ENCODE results near the gene CYP4B1.
"Not testable (repeated sequence)": the region's sequence is repeated elsewhere in the genome, so short reads cannot be mapped to it uniquely, and the experiment has no call there.

Gene CYP4B1

DNA sequence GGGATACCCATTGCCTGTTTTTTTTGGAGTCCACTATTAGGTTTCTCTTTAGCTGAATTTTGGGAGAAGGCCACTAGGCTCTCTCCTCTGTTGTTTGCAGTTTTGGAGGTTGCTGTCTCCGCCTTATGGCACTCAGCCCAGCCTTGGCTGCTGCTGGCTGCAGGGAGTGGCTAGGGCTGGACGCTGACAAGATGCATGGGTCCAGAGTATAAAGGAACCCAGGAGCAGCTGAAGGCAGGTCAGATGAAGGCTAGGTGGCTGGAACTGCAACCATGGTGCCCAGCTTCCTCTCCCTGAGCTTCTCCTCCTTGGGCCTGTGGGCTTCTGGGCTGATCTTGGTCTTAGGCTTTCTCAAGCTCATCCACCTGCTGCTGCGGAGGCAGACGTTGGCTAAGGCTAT is at the start of gene CYP4B1:
Gene CYP4B1 (plus strand): TSS at position 237 of the 400 bp plus-strand sequence. CDS start 36 bp downstream, at position 273.
- no peak for DNase-seq

DNA sequence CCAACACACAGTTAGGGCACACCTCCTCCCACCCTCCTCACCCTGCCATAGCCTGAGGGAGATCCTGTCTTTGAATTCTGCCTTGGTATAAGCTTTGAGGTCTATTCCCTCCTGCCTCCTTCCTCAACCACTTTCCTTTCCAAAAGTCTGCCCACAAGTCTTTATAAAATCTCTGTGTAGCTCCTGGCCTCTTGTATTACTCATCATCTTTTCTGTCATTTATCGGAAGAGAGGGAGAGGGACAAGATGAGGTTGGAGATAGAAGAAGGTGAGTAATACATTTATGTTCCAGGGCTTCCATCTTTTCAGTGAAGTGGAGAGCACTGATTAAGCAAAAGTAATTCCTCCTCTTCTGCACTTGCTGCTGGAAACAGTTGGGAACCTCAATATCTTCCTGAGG is 49.4 kb upstream of the CYP4B1 start:
- DNase-seq, result no peak

DNA sequence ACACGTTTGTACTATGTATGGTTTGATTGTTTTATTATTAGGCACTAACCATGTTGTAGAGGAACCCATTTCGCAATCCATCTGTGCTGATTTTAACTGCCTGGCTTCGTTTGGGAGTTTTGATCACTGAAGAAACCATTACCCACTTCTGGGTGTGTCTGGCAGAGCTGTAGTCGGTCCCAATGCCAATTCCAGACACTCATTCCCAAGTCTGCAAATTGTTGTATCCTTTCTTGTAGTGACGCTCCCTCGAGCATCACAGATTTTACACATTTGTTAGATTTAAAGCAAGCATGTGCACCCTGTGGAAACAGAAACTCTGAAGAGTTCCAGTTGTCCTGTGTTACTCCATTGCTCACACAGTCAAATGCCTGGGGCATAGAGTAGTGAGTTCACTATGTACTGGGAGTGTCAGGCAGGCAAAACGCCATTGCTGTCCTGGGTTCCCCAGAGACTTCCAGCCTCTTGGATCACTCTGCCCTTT is 48.9 kb upstream of the CYP4B1 start:
- no peak for DNase-seq

DNA sequence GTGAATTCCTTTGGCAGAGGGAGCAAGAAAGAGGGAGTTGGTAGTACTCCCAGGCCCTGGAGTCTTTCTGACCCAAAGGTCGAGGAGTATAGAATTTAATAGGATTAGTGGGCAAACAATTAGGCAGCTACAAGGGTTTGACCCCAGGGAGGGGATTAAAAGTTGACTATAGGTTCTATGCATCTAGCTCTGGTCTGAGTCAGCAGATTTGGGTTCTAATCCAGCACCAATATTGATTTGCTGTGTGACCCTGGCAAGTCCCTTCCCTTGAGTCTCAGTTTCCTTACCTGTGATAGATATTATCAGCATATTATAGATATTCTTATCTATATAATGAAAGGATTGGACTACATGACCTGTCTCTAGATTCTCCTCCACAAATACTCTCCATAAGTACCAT is 44.9 kb upstream of the CYP4B1 start:
- no peak for DNase-seq

DNA sequence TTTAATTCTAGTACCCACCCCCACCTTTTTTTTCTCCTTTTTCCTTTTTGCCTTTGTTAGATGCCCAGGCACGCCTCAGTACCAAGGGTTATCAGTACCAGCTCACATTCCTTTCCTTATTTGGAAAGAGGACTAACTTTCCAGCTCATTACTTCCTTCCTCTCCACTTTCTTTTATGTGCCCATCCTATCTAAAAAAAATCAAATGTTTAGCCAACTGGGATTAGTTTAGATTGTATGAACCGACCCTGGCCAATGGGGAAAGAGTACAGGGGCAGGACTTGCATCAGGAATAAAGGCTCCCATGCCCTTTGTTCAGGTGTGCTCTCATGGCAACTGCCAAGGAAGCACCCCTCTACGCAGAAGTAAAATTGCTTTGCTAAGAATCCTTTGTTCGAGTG is 44.1 kb upstream of the CYP4B1 start:
- not testable (repeated sequence) for DNase-seq

DNA sequence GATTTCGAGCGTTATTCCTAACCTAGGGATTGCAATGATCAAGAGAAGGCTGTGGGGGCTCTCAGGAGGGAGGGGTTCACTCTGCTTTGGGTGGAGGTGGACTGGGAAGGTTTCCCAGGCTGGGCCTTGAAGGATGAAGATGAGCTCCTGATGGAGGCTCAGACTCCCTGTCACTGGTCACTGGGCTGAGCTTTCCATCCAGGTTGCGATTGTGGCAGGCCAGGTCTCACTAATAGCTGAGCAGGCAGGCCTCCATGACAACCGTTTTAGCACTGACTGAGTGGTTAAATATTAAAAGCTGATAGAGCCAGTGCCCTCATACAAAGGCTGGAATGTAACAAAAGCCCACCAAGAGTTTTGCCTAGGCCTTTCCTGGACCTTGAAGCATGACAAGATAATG is 43.7 kb upstream of the CYP4B1 start:
- no peak for DNase-seq

DNA sequence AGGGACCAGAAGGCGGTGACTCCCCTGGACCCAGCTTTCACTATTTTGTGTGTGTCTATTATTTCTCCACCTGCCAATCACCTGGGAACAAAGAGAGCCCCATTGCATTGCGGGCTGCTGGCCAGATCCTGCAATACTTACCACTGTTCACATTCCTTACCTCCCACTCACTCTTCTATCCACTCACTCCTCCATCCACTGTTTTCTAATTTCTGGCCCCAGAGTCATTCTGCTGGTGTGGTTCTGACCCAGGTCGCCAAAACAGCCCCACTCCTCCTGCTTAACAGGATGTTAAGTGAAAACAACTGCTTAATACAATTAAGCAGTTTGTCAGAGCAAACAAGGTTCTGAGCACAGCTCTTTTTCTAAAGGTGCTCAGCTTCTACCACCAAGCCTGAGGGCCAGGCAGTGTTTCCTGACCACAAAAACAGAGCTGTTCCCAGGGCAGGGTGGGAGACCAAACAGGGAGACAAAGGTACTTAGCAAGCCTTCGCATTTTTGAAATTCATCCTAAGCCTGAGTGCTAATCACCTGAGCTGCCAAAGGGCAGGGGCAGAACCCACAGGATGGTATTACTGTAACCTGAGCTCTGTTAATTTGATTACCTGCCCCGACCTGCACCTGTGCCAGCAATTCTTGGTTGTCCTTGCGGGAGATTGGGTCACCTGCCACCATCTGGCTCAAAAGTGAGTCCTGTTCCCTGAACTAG is 41.4 kb upstream of the CYP4B1 start:
- no peak for DNase-seq

DNA sequence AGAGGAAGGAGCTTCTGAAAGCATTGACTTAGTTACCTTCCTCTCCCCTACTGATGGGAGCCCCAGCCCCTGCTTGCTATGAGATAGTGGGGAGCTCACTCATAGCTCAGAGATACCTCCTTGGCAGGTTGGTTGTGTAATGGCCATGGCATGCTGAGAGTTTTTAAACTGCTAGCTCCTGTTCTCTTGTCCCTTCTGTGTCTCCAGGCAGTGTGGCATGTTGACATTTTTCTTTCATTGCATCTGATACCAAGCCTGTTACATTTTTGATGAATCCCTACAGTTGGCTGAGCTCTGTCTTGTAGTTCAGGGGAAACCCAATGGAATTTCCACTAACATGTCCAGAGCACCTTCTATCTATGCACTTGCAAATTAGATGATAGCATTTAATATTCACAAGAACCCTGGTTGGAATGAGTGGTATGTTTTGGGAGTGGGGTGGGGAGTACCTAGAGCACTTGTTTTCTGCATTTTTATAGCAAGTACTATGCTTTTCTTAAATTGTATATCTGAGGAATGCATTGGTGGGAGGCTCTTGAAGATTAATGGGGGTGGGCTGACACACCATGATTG is 40.8 kb upstream of the CYP4B1 start:
- DNase-seq, result no peak

DNA sequence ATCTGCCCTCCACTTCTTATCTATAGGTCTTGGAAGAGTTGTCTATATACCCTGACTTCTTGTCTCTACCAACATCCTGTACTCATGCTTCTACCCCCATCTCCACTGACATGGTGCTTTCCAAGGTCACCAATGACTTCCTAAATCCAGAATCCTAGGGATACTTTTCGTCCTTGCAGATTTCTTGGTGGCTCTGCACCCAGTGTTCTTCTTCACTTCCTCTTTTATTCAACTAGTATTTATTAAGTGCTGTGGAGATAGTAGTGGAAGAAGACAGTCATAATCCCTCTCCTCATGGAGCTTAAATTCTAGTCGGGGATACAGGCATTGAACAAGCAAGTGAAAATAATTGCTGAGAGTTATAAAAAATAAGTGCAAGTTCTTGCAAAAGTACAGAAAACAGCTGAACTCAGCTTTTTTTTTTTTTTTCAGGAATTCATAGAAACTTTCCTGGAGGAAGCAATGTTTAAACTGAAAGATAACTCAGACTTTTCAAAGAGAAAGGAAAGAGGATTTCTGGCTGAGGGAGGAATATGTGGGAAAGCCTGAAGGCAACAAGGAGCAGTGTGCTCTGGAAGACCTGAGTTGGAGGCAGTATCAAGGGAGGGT is 38.2 kb upstream of the CYP4B1 start:
- DNase-seq, result no peak

DNA sequence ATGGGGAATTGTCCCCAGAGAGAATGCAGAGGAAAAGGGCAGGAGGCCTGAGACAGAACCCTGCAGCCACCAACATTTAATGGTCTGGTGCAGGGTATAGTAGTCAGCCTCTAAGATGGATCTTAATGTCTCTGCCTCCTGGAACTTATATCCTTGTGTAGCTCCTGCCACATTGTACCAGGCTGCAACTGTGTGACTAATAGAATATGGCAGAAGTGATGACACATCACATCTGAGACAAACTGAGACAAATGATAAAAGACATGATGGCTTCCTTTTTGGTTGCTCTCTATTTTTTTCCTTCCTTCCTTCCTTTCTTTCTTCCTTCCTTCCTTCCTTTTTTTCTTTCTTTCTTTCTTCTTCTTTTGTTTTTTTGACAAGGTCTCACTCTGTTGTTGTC is 37.1 kb upstream of the CYP4B1 start:
- DNase-seq, result no peak

DNA sequence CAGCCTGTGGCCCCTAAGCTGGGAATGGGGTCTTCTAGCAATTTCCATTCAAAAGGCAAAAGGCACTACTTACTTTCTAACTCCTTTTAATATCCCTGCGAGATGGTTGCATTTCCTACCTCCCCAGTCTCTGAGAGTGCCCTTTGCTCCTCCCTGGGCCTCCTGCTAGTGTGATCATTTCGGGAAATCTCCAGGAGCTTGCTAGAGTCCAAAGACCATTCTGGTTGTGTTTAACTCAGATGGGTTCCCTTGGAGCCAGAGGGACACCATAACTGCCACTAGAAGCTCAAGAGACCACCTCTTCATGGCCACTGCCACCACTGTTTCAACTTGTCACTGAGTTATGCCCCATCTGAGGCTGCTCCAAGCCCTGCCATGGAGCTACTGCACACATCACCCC is 34.4 kb upstream of the CYP4B1 start:
- no peak for DNase-seq

DNA sequence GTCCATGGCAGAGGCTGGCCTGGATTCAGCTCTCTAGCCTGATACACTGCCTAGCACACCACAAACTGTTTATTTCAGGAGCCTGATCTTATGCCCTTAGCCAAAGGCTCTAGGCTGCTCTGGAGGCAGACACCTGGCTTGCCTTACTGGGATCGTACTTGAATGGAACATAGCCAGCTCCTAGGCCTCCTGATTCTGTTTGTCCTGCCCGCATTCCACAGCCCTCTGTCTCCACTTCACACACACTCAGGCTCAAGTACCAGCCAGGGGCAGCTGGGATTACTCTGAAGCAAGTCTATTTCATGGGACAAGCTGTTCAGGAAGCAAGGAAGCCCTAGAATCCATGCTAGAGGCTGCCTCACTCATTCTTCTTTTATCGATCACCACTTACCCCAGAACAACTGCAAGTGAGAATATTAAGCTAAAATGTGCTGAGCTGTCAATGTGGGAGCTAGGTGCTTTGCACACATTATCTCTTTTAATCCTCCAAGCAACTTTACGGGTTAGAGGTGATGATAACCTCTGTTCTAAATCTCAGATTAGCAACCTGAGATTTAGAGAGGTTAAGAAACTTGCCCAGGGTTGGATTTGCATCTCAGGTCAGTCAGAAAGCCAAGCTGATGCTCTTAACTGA is 31.1 kb upstream of the CYP4B1 start:
- DNase-seq, result no peak

DNA sequence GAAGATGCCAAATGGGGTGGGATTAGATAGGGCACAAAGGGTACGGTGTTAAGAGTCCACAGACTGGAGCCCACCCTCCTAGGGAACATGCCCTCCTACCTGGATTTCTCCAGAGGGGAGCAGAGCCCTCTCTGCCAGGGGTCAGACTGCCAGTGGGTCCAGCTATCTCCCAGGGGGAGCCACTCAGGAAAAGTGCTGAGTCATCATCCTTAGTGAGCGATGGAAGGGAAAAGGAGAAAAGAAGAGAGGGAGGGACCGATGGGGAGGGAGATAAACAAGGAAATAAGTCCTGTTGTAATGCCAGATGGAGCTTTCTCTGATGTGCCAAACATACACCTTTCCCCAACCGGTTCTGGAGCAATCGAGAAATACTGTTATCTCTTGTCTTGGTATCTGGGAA is 30.4 kb upstream of the CYP4B1 start:
- no peak for DNase-seq

DNA sequence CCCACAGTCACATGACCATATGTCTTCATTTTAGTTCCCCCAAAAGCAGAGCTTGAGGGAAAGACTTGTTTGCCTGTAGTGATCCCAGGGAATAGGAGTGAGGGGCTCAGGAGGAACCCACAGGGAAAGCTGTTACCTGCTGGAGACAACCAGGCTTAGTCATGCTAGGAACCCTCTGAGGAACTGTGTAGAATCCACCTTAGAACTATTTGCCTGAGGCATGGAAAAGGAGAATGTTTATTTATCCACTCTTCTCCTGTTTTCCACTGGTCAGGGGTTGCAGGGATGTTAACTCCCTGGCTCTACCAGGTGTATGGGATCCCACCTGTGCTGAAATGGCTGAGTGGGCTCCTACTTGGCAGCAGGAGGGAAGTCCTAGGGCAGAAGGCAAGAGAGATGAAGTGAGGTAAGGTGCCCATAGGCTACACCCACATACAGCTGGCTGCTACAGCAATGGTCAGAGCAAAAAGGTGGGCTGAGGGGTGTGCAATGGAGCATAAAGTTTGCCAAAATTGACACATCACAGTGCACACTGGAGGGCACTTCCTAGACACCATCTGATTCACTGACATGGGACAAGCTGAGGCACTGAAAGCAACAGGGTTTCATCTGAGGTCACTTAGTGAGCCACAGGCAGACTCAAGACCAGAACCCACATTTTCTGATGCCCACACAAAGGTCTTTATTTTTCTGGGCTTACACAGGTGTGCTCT is 29.7 kb upstream of the CYP4B1 start:
- no peak for DNase-seq

DNA sequence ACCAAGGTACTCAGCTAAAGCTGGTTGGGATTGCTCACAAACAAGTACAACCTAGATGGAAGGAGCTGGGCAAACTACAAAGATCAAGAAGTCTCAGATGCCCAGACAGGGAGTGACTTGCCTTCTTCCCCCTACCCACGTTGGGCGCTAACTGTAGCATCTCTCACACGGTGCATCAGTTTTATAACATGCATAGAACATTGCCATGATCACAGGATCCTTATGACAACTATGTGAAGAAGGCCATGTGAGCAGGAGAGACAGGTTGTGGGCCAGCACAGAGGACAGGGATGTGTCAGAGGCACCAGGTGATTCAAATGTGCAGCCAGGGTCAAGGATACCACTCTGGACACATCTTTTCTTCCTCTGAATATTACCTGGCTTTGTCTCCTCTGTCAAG is 28.3 kb upstream of the CYP4B1 start:
- DNase-seq, result no peak

DNA sequence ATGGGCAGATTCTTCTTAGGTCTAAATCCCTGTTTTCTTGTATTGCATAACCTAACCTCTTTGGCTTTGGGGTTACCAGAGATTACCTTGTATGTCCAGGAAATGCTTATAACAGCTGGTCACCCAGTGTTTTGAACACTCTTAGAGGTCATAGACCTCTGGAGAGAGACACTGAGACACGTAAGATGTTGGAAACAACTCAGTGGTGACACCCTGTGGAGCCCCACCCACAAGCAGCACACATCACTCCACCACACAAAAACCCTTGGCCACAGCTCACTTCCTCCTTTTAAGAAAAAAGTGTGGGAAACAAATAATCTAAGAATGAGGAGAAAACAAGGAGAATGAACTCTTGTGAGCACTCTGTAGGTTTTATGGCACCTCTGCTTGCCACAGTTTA is 26.3 kb upstream of the CYP4B1 start:
- no peak for DNase-seq

DNA sequence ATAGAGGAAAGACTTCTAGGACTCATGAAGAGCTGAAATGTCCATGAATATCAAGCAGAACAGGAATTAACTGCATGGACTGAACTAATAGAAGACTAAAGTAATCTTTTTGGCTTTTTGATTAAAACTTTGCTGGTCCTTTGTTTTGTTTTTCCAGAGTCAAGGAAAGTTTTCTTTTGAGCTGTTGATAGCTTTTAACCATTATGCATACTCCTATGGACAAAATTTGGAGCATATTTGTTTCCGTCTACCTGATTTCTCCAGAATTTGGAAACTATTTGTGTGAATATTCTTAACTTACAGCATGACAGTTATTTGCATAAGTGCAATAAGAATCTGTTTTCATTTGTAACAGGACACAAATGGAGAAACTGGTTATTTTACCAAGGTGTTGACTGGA is 24.5 kb upstream of the CYP4B1 start:
- DNase-seq, result no peak

DNA sequence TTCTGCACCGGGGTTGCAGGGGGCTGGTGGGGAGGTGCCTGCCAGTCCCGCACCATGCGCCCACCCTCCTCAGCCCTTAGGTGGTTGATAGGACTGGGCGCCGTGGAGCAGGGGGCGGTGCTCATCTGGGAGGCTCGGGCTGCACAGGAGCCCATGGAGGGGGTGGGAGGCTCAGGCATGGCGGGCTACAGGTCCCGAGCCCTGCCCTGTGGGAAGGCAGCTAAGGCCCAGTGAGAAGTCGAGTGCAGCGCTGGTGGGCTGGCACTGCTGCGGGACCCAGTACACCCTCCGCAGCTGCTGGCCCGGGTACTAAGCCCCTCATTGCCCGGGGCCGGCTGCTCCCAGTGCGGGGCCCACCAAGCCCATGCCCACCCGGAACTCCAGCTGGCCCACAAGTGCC is 20.4 kb upstream of the CYP4B1 start:
- DNase-seq, result not testable (repeated sequence)

DNA sequence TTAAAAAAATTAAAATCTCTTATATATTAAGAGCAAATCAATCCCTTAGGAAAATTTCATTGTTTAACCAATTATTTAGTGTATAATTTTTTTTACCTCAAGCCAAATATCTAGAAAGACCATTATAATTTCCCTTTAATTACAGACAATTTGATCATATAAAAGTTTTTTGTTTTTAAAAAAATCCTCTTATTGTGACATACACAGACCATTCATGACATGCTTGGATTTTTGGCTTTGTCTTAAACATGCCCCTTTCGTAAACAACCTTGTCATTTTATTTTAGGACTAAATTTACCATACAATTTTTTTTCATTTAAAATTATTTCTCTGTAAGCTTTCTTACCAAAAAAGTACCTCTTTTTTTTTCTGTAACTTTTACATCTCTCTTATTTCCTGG is 14.2 kb upstream of the CYP4B1 start:
- no peak for DNase-seq

DNA sequence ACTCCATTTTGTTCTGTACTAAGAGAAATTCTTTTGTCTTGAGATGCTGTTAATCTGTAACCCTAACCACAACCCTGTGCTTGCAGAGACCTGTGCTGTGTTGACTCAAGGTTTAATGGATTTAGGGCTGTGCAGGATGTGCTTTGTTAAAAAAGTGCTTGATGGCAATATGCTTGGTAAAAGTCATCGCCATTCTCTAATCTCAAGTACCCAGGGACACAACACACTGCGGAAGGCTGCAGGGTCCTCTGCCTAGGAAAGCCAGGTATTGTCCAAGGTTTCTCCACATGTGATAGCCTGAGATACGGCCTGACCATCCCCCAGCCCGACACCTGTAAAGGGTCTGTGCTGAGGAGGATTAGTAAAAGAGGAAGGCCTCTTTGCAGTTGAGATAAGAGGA is 10.2 kb upstream of the CYP4B1 start:
- DNase-seq, result not testable (repeated sequence)

DNA sequence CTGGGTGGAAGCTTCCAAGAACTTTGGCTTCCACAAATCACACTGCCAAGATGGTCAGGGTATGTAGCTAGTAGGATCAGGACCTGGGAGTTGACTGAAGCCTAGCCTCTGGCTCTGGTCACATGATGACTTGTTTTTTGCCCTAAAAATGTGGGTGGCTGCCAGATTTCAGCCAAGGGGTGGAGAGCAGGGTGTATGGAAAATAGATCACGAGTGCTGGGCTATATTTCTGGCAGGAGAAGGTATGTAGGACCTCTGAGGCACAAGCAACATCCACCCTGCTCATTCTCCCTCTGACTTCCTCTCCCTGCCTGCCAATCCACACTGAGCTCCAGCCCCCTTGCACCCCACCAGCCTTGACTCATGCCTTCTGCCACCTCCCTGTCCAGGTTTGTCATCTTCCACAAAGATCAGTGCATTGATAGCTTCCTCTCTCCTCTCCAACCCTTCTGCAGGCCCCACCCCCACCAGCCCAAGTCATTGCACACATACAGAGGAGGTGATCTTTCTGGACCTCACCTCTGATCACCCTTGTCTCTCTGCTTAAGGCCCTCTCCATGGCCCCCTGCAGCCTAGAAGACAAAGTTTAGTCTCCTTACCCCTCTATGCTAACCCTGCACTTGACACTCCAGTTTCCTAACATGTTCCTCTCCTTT is 8.3 kb upstream of the CYP4B1 start:
- DNase-seq, result no peak

DNA sequence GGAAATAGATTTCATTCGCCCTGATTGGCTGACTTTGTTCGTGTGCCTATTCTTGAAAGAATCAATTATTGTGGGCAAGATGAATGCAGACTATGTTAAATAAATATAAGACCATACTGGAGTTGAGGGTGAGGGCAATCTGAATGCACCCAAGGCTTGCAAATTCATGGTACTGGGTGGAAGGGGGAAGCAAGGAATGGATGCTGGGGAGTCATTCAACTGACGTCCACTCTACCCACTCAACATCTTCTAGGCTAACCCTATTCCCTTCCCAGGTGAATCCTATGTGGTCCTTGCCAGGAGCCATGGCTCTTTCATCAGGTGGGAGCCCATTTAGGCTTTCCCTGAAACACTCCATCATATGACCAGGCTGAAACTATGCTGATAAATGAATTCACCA is 5.7 kb upstream of the CYP4B1 start:
- DNase-seq, result no peak

Data from activated effector memory CD4-positive, alpha-beta T cell treated with anti-CD3 and anti-CD28 coated beads, Interleukin-2, amount 50 U/mL, for 16 hours (primary cell).